Vagina (tissue), 2 donors: ENCODE measurements around the gene PHLDB1.

Experiments
- POLR2A ChIP-seq, 2 donors: fragments of 450-650 bp; IDR thresholded peaks; one replicate each; pipeline ENCODE4 v1.6.1; 2017; ENCODE audit warnings: antibody characterized with exemption in 2 of 2, mild to moderate bottlenecking in 2 of 2, moderate library complexity in 2 of 2
- POLR2AphosphoS5 ChIP-seq, 2 donors: sonication (generic); formaldehyde crosslinking; IDR thresholded peaks; one replicate each; pipeline ENCODE4 v1.9.0; 2017; ENCODE audit warnings: antibody characterized with exemption in 2 of 2, mild to moderate bottlenecking in 2 of 2, low read depth in 1 of 2; ENCODE audit not compliant: insufficient read depth in 1 of 2
- TF ChIP-seq, protein P1 (sequence below), 3 experiments: fragments of 450-650 bp in 2 of 3; fragments of 200-600 bp in 1 of 3; sonication (generic) in 1 of 3; IDR thresholded peaks; one replicate each; pipeline ENCODE4 v1.5.1; 2017 to 2019; ENCODE audit warnings: antibody characterized with exemption in 3 of 3, mild to moderate bottlenecking in 2 of 3, moderate library complexity in 2 of 3

DNA sequence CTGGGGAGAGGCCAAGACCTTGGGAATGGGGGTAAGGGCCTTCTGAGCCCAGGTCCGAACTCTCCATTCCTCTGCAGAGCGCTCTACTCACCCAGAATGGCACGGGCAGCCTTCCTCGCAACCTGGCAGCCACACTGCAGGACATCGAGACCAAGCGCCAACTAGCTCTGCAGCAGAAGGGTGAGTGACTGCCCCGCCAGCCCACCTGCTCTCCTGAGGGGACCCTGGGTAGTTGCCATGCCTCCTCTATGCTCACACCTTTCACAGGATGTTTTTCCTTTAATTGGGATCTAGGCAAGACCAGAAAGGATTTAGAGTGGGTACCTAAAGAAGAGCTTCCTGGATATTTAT lies 36.6 kb downstream of the PHLDB1 start:
- TF ChIP-seq, protein P1, sequence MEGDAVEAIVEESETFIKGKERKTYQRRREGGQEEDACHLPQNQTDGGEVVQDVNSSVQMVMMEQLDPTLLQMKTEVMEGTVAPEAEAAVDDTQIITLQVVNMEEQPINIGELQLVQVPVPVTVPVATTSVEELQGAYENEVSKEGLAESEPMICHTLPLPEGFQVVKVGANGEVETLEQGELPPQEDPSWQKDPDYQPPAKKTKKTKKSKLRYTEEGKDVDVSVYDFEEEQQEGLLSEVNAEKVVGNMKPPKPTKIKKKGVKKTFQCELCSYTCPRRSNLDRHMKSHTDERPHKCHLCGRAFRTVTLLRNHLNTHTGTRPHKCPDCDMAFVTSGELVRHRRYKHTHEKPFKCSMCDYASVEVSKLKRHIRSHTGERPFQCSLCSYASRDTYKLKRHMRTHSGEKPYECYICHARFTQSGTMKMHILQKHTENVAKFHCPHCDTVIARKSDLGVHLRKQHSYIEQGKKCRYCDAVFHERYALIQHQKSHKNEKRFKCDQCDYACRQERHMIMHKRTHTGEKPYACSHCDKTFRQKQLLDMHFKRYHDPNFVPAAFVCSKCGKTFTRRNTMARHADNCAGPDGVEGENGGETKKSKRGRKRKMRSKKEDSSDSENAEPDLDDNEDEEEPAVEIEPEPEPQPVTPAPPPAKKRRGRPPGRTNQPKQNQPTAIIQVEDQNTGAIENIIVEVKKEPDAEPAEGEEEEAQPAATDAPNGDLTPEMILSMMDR (IDR thresholded peaks at IDR 0.05) = no peak
- TF ChIP-seq POLR2A (IDR thresholded peaks at IDR 0.05) (no peak), POLR2AphosphoS5 (IDR thresholded peaks at IDR 0.05; ENCODE audit: insufficient read depth in 1 of 2, low read depth in 1 of 2) (no peak)
